IPS-NIHi11 (cell line): ENCODE measurements around the gene PLCXD3.
A peak's percentile ranks its signal among the peaks of the same experiment; 100 is the strongest.

Source experiments
- DNase-seq: peaks from one replicate; pipeline ENCODE4 v3.0.0; 2012; ENCODE audit warnings: mixed read lengths, low spot score

PLCXD3 gene

GRCh38 chr5:41284938-41285337 lies 225.5 kb downstream of the PLCXD3 start:
- no peak for DNase-seq

DNA sequence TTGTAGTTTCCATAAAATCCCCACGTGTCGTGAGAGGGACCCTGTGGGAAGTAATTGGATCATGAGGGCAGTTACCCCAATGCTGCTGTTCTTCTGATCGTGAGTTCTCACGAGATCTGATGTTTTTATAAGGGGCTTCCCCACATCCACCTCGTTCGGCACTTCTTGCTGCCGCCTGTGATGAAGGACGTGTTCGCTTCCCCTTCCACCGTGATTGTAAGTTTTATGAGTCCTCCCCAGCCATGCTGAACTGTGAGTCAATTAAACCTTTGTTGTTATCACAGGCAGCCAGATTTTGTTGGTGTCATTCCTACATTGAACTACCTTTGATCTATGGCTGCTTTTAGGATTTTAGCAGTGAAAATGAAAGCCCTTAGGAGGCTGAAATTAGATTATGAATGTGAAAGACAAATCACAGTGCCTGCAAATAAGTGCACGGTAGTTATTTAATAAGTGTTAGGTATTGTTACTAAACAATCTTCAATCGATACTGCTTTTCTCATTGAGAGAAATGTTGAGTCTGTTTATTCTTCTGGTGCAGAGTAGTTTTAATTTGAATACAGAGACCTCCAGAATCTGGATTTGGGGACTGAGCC lies 229.1 kb downstream of the PLCXD3 start:
- DNase-seq = no peak

GRCh38 chr5:41279040-41279439 lies 231.4 kb downstream of the PLCXD3 start:
- no peak for DNase-seq

- no peak for DNase-seq
Observed at GRCh38 chr5:41277476-41278245, 232.7 kb downstream of the PLCXD3 start.

DNA sequence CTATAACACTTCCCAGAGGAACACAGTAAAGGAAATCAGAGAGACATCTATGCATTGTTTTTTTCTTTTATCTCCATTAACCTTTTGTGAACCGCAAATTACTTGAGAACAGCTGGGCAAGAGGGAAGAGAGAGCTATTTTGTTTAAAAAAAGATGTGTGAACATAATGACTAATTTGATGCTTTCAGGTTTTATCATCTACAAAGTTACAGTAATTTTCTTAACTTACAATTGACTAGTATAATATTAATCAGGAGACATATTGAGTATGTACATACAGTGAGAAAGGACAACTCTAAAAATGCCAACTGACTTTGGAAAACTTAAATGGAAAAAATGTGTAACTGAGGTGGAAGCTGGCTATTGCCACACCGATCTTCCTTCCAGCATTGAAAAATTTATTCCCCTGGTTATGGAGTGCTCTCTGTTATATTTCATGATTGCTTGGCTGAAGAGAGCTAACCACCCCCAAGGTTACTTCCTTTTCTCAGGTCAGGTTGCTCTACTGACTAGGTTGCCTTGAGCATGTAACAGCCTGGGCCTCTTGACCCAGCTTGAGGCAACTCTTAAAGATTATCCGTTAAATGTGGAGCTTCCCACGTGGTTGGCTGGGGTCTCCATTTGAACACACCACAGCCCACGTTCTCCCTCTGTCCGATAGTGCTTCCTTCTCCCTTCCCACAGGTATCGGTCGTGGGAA lies 234.4 kb downstream of the PLCXD3 start:
- DNase-seq = no peak

- DNase-seq = peak; percentile 31
Observed at GRCh38 chr5:41270423-41271251, 239.8 kb downstream of the PLCXD3 start.

GRCh38 chr5:41268894-41269293 lies 241.5 kb downstream of the PLCXD3 start:
- no peak for DNase-seq

DNA sequence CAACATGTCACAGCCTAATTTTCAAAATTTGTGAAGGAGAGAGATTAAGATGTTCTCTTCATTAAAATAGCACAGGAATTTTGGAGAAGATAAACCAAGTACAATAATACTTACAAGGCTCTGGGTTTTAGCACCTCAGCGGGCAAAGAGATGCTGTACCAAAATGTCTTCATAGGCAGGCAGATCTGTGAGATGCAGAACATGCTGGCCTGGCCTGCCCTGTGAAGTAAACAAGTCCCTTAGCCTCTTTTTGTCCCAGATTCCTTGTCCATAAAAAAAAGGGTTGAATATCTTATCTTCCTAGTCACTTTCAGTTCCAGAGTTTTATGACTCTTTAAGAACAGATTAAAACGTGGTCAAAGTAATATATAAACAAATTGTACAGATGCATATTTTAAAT lies 244.0 kb downstream of the PLCXD3 start:
- DNase-seq = no peak

GRCh38 chr5:41264019-41264418 lies 246.4 kb downstream of the PLCXD3 start:
- no peak for DNase-seq

DNA sequence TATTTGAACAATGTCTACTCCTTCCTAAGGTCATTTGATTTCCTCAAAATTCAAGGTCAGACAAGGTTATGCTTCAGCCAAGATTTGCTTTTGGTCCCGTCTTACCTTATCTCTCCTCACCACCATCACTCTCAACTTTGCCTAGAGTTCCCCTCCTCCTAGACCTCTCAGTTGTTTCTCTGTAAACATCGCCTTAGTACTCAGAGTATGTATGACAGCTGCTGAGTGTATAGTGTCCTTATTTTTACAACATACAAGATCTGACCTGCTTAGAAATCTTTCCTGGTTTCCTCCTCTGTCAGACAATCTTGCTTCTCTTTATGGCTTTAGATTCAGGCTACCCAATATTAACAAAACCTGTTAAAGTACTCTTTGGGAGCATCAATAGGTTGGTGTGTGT lies 247.1 kb downstream of the PLCXD3 start:
- DNase-seq = no peak
